Spleen (tissue), 11 donors: ENCODE measurements around the gene CAMP. TPM values are rescaled to one million over a fixed set of nuclear protein-coding genes. Genes with fewer than 3 reads are reported as not detected.
A peak's percentile ranks its signal among the peaks of the same experiment; 100 is the strongest.

Experiments used
- DNase-seq: peaks from one replicate; pipeline ENCODE4 v3.0.0-alpha.2; 2020
- H3K27ac ChIP-seq, 8 donors: fragments of 200-600 bp; sonication (generic) in 7 of 8; 1 replicate in 4 of 8; 2 replicates in 4 of 8; pipeline versions ENCODE4 v1.5.0 to v1.8.0; 2016 to 2021; ENCODE audit warnings: inconsistent platforms in 4 of 8, mild to moderate bottlenecking in 4 of 8, moderate library complexity in 1 of 8
- H3K27me3 ChIP-seq, 7 donors: fragments of 200-600 bp; sonication (generic) in 6 of 7; replicated peaks in 1 of 7; 1 replicate in 4 of 7; 2 replicates in 3 of 7; pipeline versions ENCODE4 v1.5.0 to v1.8.0; 2016 to 2021; ENCODE audit warnings: inconsistent platforms in 3 of 7, mild to moderate bottlenecking in 1 of 7
- H3K36me3 ChIP-seq, 6 donors: fragments of 200-600 bp; sonication (generic) in 5 of 6; 1 replicate in 4 of 6; 2 replicates in 2 of 6; pipeline versions ENCODE4 v1.5.0 to v1.8.0; 2016 to 2021; ENCODE audit warnings: inconsistent platforms in 2 of 6
- H3K4me1 ChIP-seq, 6 donors: fragments of 200-600 bp; sonication (generic) in 5 of 6; 1 replicate in 3 of 6; 2 replicates in 3 of 6; pipeline versions ENCODE4 v1.5.0 to v1.8.0; 2016 to 2021; ENCODE audit warnings: inconsistent platforms in 3 of 6
- H3K4me3 ChIP-seq, 8 donors: fragments of 200-600 bp; sonication (generic) in 7 of 8; 1 replicate in 4 of 8; 2 replicates in 4 of 8; pipeline versions ENCODE4 v1.5.0 to v1.8.0; 2016 to 2021; ENCODE audit warnings: inconsistent platforms in 4 of 8, mild to moderate bottlenecking in 4 of 8, moderate library complexity in 2 of 8
- H3K9me3 ChIP-seq, 8 donors: fragments of 200-600 bp; sonication (generic) in 7 of 8; 1 replicate in 4 of 8; 2 replicates in 4 of 8; pipeline versions ENCODE4 v1.5.0 to v1.8.0; 2016 to 2021; ENCODE audit warnings: inconsistent platforms in 4 of 8
- CTCF ChIP-seq, 11 experiments: fragments of 200-600 bp in 7 of 11; fragments of 450-650 bp in 4 of 11; sonication (generic) in 4 of 11; IDR thresholded peaks in 8 of 11; conservative IDR thresholded peaks in 3 of 11; 1 replicate in 7 of 11; 2 replicates in 4 of 11; pipeline versions ENCODE4 v1.4.0 to v1.8.0; 2016 to 2021; ENCODE audit warnings: antibody characterized with exemption in 11 of 11, inconsistent platforms in 4 of 11, mild to moderate bottlenecking in 1 of 11
- POLR2A ChIP-seq, 3 donors: fragments of 450-650 bp; IDR thresholded peaks; one replicate each; pipeline ENCODE4 v1.5.1; 2017; ENCODE audit warnings: antibody characterized with exemption in 3 of 3, mild to moderate bottlenecking in 1 of 3
- POLR2AphosphoS5 ChIP-seq, 3 donors: sonication (generic); formaldehyde crosslinking; IDR thresholded peaks; one replicate each; pipeline ENCODE4 v1.5.1; 2017; ENCODE audit warnings: antibody characterized with exemption in 3 of 3
- WGBS, 5 donors: extraction: QIAGEN DNeasy Blood & Tissue Kit in 3 of 5; methylation state at CpG; one replicate each; pipeline versions ENCODE4 v1.1.5 to v1.1.7; 2013 to 2018; 5-methylcytosine and 5-hydroxymethylcytosine counted together
- intact Hi-C: fragments of 100-400 bp; cut with DNase I; formaldehyde crosslinking; loops from one replicate; pipeline ENCODE4 v1.15.0; 2023; ENCODE audit warnings: low total_unique reads
- polyA plus RNA-seq, 3 donors: library from polyadenylated mRNA; stranded (reverse); fragments of 200-250 nt; gene quantifications; one replicate each; pipeline ENCODE4 v1.2.1, GENCODE V29; 2013
- total RNA-seq, 7 donors: library from RNA; depleted of rRNA in 3 of 7; stranded (reverse); fragments of >200 nt in 3 of 7; fragmentation: NEBNext Ultra II Directional in 4 of 7; extraction: Animal tissue kit (Norgen Biotek cat#: 25700) in 4 of 7; gene quantifications; one replicate each; pipeline versions ENCODE4 v1.1.0 to v1.2.1, GENCODE V29; 2016 to 2021
- donor health status: healthy with polysubstance abuse.
- donor health status: DM: no; HTN: no; CAD: no; lungs with moderate emphysema.
- donor health status: DM: no; HTN: no; CAD: no.
- donor health status: Bipolar disorder and iron deficiency.
- donor health status: healthy.
- donor health status: DM: no; HTN: no; CAD: no.
- donor health status: DM: yes; HTN: yes; CAD: no.

Gene CAMP
- total and polyA plus RNA-seq, 10 donors, result 1.5 to 98.9 (median 15.7) TPM

GRCh38 chr3:48215019-48215418 lies 8.3 kb upstream of the CAMP start:
- 66 to 83% (median 73%) methylated on average over 3 of the region's 3 CpGs for WGBS, 5 donors

DNA sequence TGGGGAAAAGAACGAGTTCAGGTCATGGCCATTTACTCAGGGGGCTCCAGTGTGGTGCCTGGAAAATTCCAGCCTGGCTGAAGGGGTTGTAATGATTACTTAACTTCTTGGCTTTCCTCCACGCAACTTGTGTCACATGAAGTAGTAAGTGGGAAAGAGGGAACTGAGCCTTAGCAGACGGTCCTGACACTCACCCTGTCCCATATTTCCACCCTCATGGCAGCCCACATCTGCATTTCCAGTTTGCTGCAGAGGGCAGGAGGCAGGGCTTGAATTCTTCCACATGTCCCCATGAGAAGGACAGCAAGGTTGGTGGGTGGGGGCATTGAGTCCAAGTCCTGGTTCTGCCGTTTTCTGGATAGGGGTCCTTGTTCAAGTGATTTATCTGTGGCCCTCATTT lies 7.8 kb upstream of the CAMP start:
- DNase-seq, result no peak
- intact Hi-C loops, result no loop called here
- no peak overlapping the region for H3K4me3 ChIP-seq
- H3K9me3 ChIP-seq, result no peaks in the 10 kb centered on the region
- H3K36me3 ChIP-seq, result no peaks in the 10 kb centered on the region
- H3K27me3 ChIP-seq, result no peaks in the 10 kb centered on the region
- peaks cover 0 to 54% (median 19%) of the 10 kb centered on the region in 6 donors for H3K4me1 ChIP-seq
- 40 to 67% (median 57%) methylated on average over 4 of the region's 4 CpGs for WGBS, 5 donors
- H3K27ac ChIP-seq, result peak overlapping the region in 6 of 8 donors; percentile 38 to 67 (median 48)
- TF ChIP-seq POLR2AphosphoS5 (IDR thresholded peaks at IDR 0.05) (peak in 2 of 3 donors; percentile 9 to 14), CTCF (IDR thresholded peaks at IDR 0.05 in 8 of 11, conservative IDR thresholded peaks at IDR 0.05 in 3 of 11) (no peak)

More at GRCh38 chr3:48215019-48215418, 8.3 kb upstream of the CAMP start:
- Histone ChIP-seq H3K36me3 (no peaks in the 10 kb centered on the region), H3K9me3 (no peaks in the 10 kb centered on the region), H3K27ac (peak overlapping the region in 4 of 8 donors; percentile 31 to 67 (median 44)), H3K4me1 (peaks cover 0 to 50% (median 19%) of the 10 kb centered on the region in 6 donors), H3K27me3 (no peaks in the 10 kb centered on the region), H3K4me3 (no peak overlapping the region)
- DNase-seq, result no peak
- intact Hi-C loops, result no loop called here
- TF ChIP-seq CTCF (IDR thresholded peaks at IDR 0.05 in 8 of 11, conservative IDR thresholded peaks at IDR 0.05 in 3 of 11) (no peak), POLR2AphosphoS5 (IDR thresholded peaks at IDR 0.05) (no peak), POLR2A (IDR thresholded peaks at IDR 0.05) (no peak)

DNA sequence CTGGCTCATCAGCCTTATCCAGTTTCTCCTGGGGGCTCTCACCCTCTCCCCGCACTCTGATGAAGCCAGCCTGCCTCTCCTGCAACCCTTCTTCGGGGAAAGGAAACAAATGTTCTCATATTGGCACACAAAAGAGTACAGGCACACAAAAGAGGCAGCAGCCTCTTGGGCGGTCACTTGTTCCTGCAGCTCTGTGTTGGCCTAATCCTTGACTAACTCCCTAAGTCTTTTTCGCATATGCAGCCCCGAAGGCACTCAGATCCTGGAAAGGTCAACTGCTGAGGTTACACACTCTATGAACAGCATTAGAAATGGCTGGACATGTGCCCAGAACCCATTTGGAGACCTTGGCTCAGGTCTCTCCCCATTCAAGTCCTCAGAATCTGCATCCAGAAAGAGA lies 7.4 kb upstream of the CAMP start:
- H3K36me3 ChIP-seq, result no peaks in the 10 kb centered on the region
- intact Hi-C loops, result no loop called here
- no peak for DNase-seq
- WGBS, 5 donors, result 59 to 74% (median 66%) methylated on average over 5 of the region's 5 CpGs
- peak overlapping the region in 6 of 8 donors; percentile 38 to 67 (median 48) for H3K27ac ChIP-seq
- H3K4me1 ChIP-seq, result peaks cover 0 to 58% (median 20%) of the 10 kb centered on the region in 6 donors
- TF ChIP-seq POLR2AphosphoS5 (IDR thresholded peaks at IDR 0.05) (no peak), CTCF (IDR thresholded peaks at IDR 0.05 in 8 of 11, conservative IDR thresholded peaks at IDR 0.05 in 3 of 11) (no peak), POLR2A (IDR thresholded peaks at IDR 0.05) (no peak)
- no peak overlapping the region for H3K4me3 ChIP-seq
- no peaks in the 10 kb centered on the region for H3K27me3 ChIP-seq
- H3K9me3 ChIP-seq, result no peaks in the 10 kb centered on the region

DNA sequence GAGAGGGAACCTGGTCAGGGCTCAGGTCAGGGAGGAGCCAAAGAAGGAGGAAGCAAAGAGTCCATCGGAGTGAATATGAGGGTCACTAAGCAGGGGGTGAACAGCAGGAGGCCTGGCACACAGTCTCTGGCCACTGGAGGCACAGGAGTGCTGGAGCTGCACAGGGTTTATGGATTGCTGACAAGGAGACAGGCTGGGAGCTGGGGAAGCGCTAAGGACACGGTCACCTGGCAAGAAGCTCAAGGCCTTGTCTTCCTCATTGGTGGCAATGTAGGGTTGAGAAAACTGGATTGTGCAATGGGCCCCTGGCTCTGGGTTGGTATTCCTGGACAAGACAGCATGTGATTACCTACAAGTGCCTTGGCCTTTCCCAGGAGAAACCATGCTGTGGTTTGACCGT lies 5.8 kb upstream of the CAMP start:
- Histone ChIP-seq H3K36me3 (no peaks in the 10 kb centered on the region), H3K27ac (peak overlapping the region in 3 of 8 donors; percentile 11 to 66 (median 48)), H3K9me3 (no peaks in the 10 kb centered on the region), H3K4me3 (no peak overlapping the region), H3K27me3 (no peaks in the 10 kb centered on the region), H3K4me1 (peaks cover 0 to 74% (median 30%) of the 10 kb centered on the region in 6 donors)
- intact Hi-C loops, result no loop called here
- TF ChIP-seq POLR2AphosphoS5 (IDR thresholded peaks at IDR 0.05), result no peak
- no peak for TF ChIP-seq POLR2A (IDR thresholded peaks at IDR 0.05)
- no peak for TF ChIP-seq CTCF (IDR thresholded peaks at IDR 0.05 in 8 of 11, conservative IDR thresholded peaks at IDR 0.05 in 3 of 11)
- DNase-seq, result no peak
- WGBS, 5 donors, result 52 to 83% (median 70%) methylated on average over 4 of the region's 4 CpGs
